GM11168 (cell line): ENCODE results near the gene TIPRL.

ENCODE experiments used
- in situ Hi-C: fragments of 300-500 bp; cut with MboI; formaldehyde crosslinking; loops from one replicate; pipeline ENCODE4 v1.12.0; 2022; ENCODE audit warnings: low sequenced_read_pairs; ENCODE audit not compliant: unreplicated experiment

Gene TIPRL

GRCh38 chr1:168243636-168244212, 65.0 kb downstream of the TIPRL start:
- in situ Hi-C loops = no loop called here

GRCh38 chr1:168245042-168245441, 66.3 kb downstream of the TIPRL start:
- in situ Hi-C loops = no loop called here

GRCh38 chr1:168246506-168246905, 67.7 kb downstream of the TIPRL start:
- in situ Hi-C loops = no loop called here
